ENCODE measurements around the gene SPDEF.

The SPDEF gene

GRCh38 chr6:34556031-34556471 is at the start of gene SPDEF:
Gene SPDEF (minus strand): TSS chr6:34556329. CDS start chr6:34544455, 11,874 bp downstream.
- no peak for DNase-seq (ENCODE audit: low spot score)
- in situ Hi-C loops (cut with MboI; ENCODE audit: low sequenced_read_pairs, unreplicated experiment) = no loop called here
- TF ChIP-seq CTCF (IDR thresholded peaks at IDR 0.05; ENCODE audit: borderline replicate concordance, control extremely low read depth, extremely low read depth, insufficient read depth, missing control alignments) = no peak

DNA sequence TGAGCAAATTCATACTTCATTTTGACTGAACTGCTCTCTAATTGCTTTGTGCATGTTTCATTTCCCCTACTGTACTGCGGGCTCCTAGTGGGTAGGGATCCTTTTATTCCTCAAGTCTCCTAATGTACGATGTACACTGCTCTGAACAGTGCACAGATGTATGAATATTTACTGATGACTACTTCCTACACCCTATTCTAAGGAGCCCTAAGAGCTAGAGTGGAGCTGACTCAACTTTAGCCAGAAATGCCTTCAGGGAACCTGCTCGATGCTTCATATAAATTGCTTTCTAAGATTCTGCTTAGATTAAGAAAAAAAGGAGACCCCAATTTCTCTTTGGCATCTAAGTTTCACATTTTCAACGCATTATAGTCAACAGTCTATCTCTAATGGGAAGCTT is 47.6 kb upstream of the SPDEF start:
- no peak for TF ChIP-seq CTCF (IDR thresholded peaks at IDR 0.05; ENCODE audit: borderline replicate concordance, control extremely low read depth, extremely low read depth, insufficient read depth, missing control alignments)
- in situ Hi-C loops (cut with MboI; ENCODE audit: low sequenced_read_pairs, unreplicated experiment) = no loop called here
- DNase-seq (ENCODE audit: low spot score) = no peak

- no peak for TF ChIP-seq CTCF (IDR thresholded peaks at IDR 0.05; ENCODE audit: borderline replicate concordance, control extremely low read depth, extremely low read depth, insufficient read depth, missing control alignments)
- in situ Hi-C loops (cut with MboI; ENCODE audit: low sequenced_read_pairs, unreplicated experiment) = no loop called here
- no peak for DNase-seq (ENCODE audit: low spot score)
These were observed 46.4 kb upstream of the SPDEF start for GRCh38 chr6:34602318-34603111.

DNA sequence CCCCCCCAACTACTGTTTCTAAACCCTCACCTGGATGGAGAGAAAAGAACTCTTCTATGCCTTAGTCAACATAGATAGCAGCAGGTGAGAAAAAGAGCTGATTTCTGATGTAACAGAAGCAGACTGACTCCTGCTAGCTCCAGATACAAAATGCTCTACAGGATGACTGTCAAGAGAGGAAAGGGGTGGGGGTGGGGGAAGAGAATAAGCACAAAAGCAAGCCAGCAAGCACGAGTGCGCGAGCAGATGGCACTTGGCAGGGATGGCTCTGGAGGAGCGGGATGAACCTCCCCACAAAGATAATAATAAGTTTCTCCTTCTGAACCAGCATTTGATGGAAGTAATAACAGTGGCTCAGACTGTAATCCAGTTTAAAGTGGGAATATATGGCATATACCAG is 45.6 kb upstream of the SPDEF start:
- no peak for DNase-seq (ENCODE audit: low spot score)
- in situ Hi-C loops (cut with MboI; ENCODE audit: low sequenced_read_pairs, unreplicated experiment) = no loop called here

DNA sequence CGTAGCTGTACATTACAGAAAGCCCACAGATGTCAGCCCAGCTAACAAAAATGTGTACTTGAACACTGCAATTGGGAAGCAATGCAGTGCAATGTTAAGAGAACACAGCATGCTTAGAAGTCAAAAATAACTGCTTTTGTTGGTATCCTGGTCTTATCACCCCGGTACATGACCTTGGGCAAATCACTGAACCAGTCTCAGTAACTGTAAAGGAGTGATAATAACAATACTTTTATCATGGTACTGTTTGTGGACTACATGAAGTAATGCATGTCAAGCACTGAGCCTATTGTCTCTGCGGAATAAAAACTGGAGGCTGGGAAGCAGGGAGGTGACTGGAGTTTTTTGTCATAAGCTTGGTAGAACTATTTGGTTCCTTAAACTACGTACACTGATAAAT is 44.7 kb upstream of the SPDEF start:
- no peak for DNase-seq (ENCODE audit: low spot score)
- in situ Hi-C loops (cut with MboI; ENCODE audit: low sequenced_read_pairs, unreplicated experiment) = no loop called here
- no peak for TF ChIP-seq CTCF (IDR thresholded peaks at IDR 0.05; ENCODE audit: borderline replicate concordance, control extremely low read depth, extremely low read depth, insufficient read depth, missing control alignments)

More for the DNA sequence above, 45.6 kb upstream of the SPDEF start:
- no peak for TF ChIP-seq CTCF (IDR thresholded peaks at IDR 0.05; ENCODE audit: borderline replicate concordance, control extremely low read depth, extremely low read depth, insufficient read depth, missing control alignments)

GRCh38 chr6:34600101-34600500 is 44.0 kb upstream of the SPDEF start:
- DNase-seq (ENCODE audit: low spot score) = no peak
- no peak for TF ChIP-seq CTCF (IDR thresholded peaks at IDR 0.05; ENCODE audit: borderline replicate concordance, control extremely low read depth, extremely low read depth, insufficient read depth, missing control alignments)
- in situ Hi-C loops (cut with MboI; ENCODE audit: low sequenced_read_pairs, unreplicated experiment) = no loop called here
